Keratinocyte (primary cell): ENCODE measurements around the gene GREB1. TPM values are rescaled to one million over a fixed set of nuclear protein-coding genes. Genes with fewer than 3 reads are reported as not detected.

Experiments used
- DNase-seq: peaks from one replicate; pipeline ENCODE4 v3.0.0-alpha.2; 2011; ENCODE audit warnings: low read depth, missing footprints, low spot score
- FAIRE-seq: peaks from 2 replicates; lab custom pipeline; 2011; peaks lifted over from hg19 to GRCh38; lab: Jason Lieb, UNC
- H2AFZ ChIP-seq: 2 replicates; pipeline ENCODE4 v1.6.0; 2012; ENCODE audit warnings: low read length, control low read depth, inconsistent platforms; ENCODE audit not compliant: control insufficient read depth
- H3K27ac ChIP-seq: 2 replicates; pipeline ENCODE4 v1.5.1; 2011; ENCODE audit warnings: low read length; ENCODE audit not compliant: control insufficient read depth, insufficient read depth
- H3K27me3 ChIP-seq: 3 replicates; pipeline ENCODE4 v1.6.0; 2011; ENCODE audit warnings: low read length; ENCODE audit not compliant: control insufficient read depth, insufficient read depth; ENCODE audit errors: extremely low read depth
- H3K36me3 ChIP-seq, 2 experiments: 2 replicates in 1 of 2; 3 replicates in 1 of 2; pipeline ENCODE4 v1.5.1; 2011; ENCODE audit warnings: low read length in 2 of 2, mild to moderate bottlenecking in 1 of 2; ENCODE audit not compliant: control insufficient read depth in 2 of 2, insufficient read depth in 2 of 2; ENCODE audit errors: extremely low read depth in 1 of 2
- H3K4me1 ChIP-seq: 3 replicates; pipeline ENCODE4 v1.5.1; 2011; ENCODE audit warnings: low read length; ENCODE audit not compliant: control insufficient read depth, insufficient read depth; ENCODE audit errors: extremely low read depth
- H3K4me2 ChIP-seq: 3 replicates; pipeline ENCODE4 v1.6.0; 2011; ENCODE audit warnings: low read depth, low read length; ENCODE audit not compliant: control insufficient read depth, insufficient read depth; ENCODE audit errors: extremely low read depth
- H3K4me3 ChIP-seq, 3 experiments: fragments of 200-600 bp in 1 of 3; sonication (generic) in 1 of 3; 2 replicates in 2 of 3; 3 replicates in 1 of 3; pipeline ENCODE4 v1.5.1; 2011 to 2016; ENCODE audit warnings: low read length in 3 of 3, mild to moderate bottlenecking in 3 of 3, control low read depth in 2 of 3, inconsistent platforms in 1 of 3, low read depth in 1 of 3, mixed read lengths in 1 of 3, mixed run types in 1 of 3, moderate library complexity in 1 of 3; ENCODE audit not compliant: control insufficient read depth in 2 of 3, insufficient read depth in 2 of 3; ENCODE audit errors: extremely low read depth in 1 of 3
- H3K79me2 ChIP-seq: 2 replicates; pipeline ENCODE4 v1.6.0; 2012; ENCODE audit warnings: low read length; ENCODE audit not compliant: control insufficient read depth, insufficient read depth
- H3K9ac ChIP-seq: 3 replicates; pipeline ENCODE4 v1.6.0; 2011; ENCODE audit warnings: low read length; ENCODE audit not compliant: control insufficient read depth, insufficient read depth; ENCODE audit errors: extremely low read depth
- H3K9me1 ChIP-seq: 3 replicates; pipeline ENCODE4 v1.6.0; 2011; ENCODE audit warnings: low read length; ENCODE audit not compliant: control insufficient read depth, insufficient read depth; ENCODE audit errors: extremely low read depth
- H3K9me3 ChIP-seq: 2 replicates; pipeline ENCODE4 v1.5.1; 2012; ENCODE audit warnings: low read depth, low read length; ENCODE audit not compliant: control insufficient read depth
- H4K20me1 ChIP-seq: 3 replicates; pipeline ENCODE4 v1.6.0; 2011; ENCODE audit warnings: low read length; ENCODE audit not compliant: control insufficient read depth, insufficient read depth; ENCODE audit errors: extremely low read depth
- CTCF ChIP-seq, 3 experiments: IDR thresholded peaks in 1 of 3; conservative IDR thresholded peaks in 1 of 3; optimal IDR thresholded peaks in 1 of 3; 2 replicates in 2 of 3; 3 replicates in 1 of 3; pipeline versions ENCODE3 to v1.5.1; 2011; ENCODE audit warnings: low read length in 3 of 3, mild to moderate bottlenecking in 3 of 3, moderate library complexity in 2 of 3, control low read depth in 1 of 3, inconsistent platforms in 1 of 3; ENCODE audit not compliant: insufficient read depth in 2 of 3; ENCODE audit errors: extremely low read depth in 1 of 3
- EZH2 ChIP-seq: IDR thresholded peaks from one replicate; pipeline ENCODE4 v1.6.1; 2012; ENCODE audit warnings: inconsistent platforms, mild to moderate bottlenecking, low read length, moderate library complexity
- dilution Hi-C: fragments of 300-500 bp; cut with MboI; formaldehyde crosslinking; loops from one replicate; pipeline ENCODE4 v1.7.0; 2020; ENCODE audit warnings: low sequenced_read_pairs; ENCODE audit not compliant: extremely low pct_ligation_motif_present
- polyA plus RNA-seq, 5 experiments: library from polyadenylated mRNA; depleted of rRNA in 3 of 5; stranded (reverse) in 3 of 5; stranded (forward) in 1 of 5; unstranded in 1 of 5; fragments of >200 nt; gene quantifications; 1 replicate in 1 of 5; 2 replicates in 3 of 5; 3 replicates in 1 of 5; pipeline versions ENCODE4 v1.2.1 to v1.2.3, GENCODE V29; 2011 to 2012; ENCODE audit warnings: missing spikeins in 2 of 5, low read depth in 1 of 5, low replicate concordance in 1 of 5

The GREB1 gene
- polyA plus RNA-seq, 1 donor (not counting 4 experiments of a cell fraction or from before 2014, with no cell fraction given), result 0.13 TPM

GRCh38 chr2:11602563-11603204 is 68.8 kb downstream of the GREB1 start:
- Histone ChIP-seq H3K4me1 (no peaks in the 10 kb centered on the region), H2AFZ (no peak overlapping the region), H3K4me2 (no peak overlapping the region), H3K9me1 (no peaks in the 10 kb centered on the region), H3K36me3 (no peaks in the 10 kb centered on the region), H4K20me1 (peaks cover 4% of the 10 kb centered on the region), H3K4me3 (no peak overlapping the region), H3K27ac (no peak overlapping the region), H3K79me2 (no peaks in the 10 kb centered on the region), H3K9me3 (no peaks in the 10 kb centered on the region), H3K27me3 (peaks cover 4% of the 10 kb centered on the region), H3K9ac (no peak overlapping the region)
- DNase-seq (no peak), FAIRE-seq (no peak)
- TF ChIP-seq EZH2 (no peak), CTCF (optimal IDR thresholded peaks at IDR 0.05 in 1 of 3, IDR thresholded peaks at IDR 0.05 in 1 of 3, conservative IDR thresholded peaks at IDR 0.05 in 1 of 3; ENCODE audit: extremely low read depth in 1 of 3, insufficient read depth in 2 of 3, low read length in 3 of 3) (no peak)
- dilution Hi-C loops, result no loop called here

- Histone ChIP-seq H3K79me2 (no peaks in the 10 kb centered on the region), H3K36me3 (no peaks in the 10 kb centered on the region), H3K27ac (no peak overlapping the region), H3K9me1 (no peaks in the 10 kb centered on the region), H3K27me3 (no peaks in the 10 kb centered on the region), H3K4me2 (no peak overlapping the region), H3K4me3 (no peak overlapping the region), H2AFZ (no peak overlapping the region), H3K9ac (no peak overlapping the region), H3K9me3 (no peaks in the 10 kb centered on the region), H4K20me1 (no peaks in the 10 kb centered on the region), H3K4me1 (no peaks in the 10 kb centered on the region)
- FAIRE-seq (no peak), DNase-seq (no peak)
- dilution Hi-C loops, result no loop called here
- TF ChIP-seq EZH2 (no peak), CTCF (optimal IDR thresholded peaks at IDR 0.05 in 1 of 3, IDR thresholded peaks at IDR 0.05 in 1 of 3, conservative IDR thresholded peaks at IDR 0.05 in 1 of 3; ENCODE audit: extremely low read depth in 1 of 3, insufficient read depth in 2 of 3, low read length in 3 of 3) (no peak)
These were observed 76.9 kb downstream of the GREB1 start for GRCh38 chr2:11610624-11611242.
